SK-N-MC (cell line): ENCODE results near the gene COBL.

Experiments used
- FOXP2 ChIP-seq: optimal IDR thresholded peaks from 2 replicates; pipeline ENCODE3; 2011; ENCODE audit warnings: mild to moderate bottlenecking, moderate library complexity; ENCODE audit not compliant: insufficient read depth; ENCODE audit errors: extremely low read length, control extremely low read depth
- POLR2AphosphoS5 ChIP-seq: IDR thresholded peaks from 2 replicates; pipeline ENCODE4 v1.6.1; 2012; ENCODE audit warnings: mild to moderate bottlenecking, low read depth, low read length, borderline replicate concordance

DNA sequence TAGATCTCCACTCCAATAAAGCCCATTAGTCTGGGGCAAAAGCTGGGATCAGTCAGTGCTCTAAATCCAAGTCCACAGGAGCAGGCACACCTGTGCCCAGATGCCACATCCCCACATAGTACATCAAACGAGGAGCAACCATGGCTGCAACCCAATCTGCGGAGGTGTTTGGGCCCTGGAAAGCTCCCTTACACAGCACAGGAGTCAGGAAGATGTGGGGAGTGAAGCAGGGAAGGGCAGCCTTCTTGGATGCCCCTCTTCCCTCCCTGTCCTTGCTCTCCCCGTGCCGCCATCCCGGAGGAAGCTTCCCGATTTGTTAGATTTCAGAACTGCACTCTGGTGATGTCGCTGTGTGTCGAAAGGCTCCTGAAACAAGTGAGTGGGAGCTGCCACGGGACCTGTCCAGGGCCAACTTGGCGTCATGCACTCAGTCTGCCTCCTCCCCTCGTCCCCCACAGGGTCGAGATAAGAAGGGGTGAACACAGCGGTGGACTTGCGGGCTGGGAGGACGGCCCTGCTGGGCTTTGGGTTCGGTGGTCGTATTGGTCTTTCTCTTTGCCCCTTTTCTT, 303.3 kb downstream of the COBL start:
- TF ChIP-seq POLR2AphosphoS5, result no peak
- no peak for TF ChIP-seq FOXP2
